Endothelial cell of umbilical vein (primary cell): ENCODE results near the gene CCNE1. TPM values are rescaled to one million over a fixed set of nuclear protein-coding genes. Genes with fewer than 3 reads are reported as not detected.
A peak's percentile ranks its signal among the peaks of the same experiment; 100 is the strongest.

Experiments
- BruUV-seq: library from RNA; stranded (reverse); fragments of 400-500 nt; replicated peaks from 2 replicates; lab custom pipeline; 2021; lab: Mats Ljungman, UMichigan
- CTCF ChIA-PET: fragments of 300-600, 350-600 bp; sonication (Branson Sonifier 250); formaldehyde crosslinking; loops from one replicate; lab custom pipeline; 2021; ENCODE audit warnings: antibody characterized with exemption, inconsistent platforms; lab: Charles Lee
- POLR2A ChIA-PET: fragments of 300-600, 350-600 bp; sonication (Branson Sonifier 250); formaldehyde crosslinking; loops from one replicate; lab custom pipeline; 2021; ENCODE audit warnings: antibody characterized with exemption, inconsistent platforms; lab: Charles Lee
- DNase-seq: peaks from one replicate; pipeline ENCODE4 v3.0.0-alpha.2; 2011; ENCODE audit warnings: low read depth, low spot score
- FAIRE-seq: peaks from 2 replicates; lab custom pipeline; 2011; peaks lifted over from hg19 to GRCh38; lab: Jason Lieb, UNC
- H2AFZ ChIP-seq: 2 replicates; pipeline ENCODE4 v1.6.0; 2012; ENCODE audit warnings: low read depth, low read length, control low read depth, inconsistent platforms
- H3K27ac ChIP-seq: 2 replicates; pipeline ENCODE4 v1.5.1; 2011; ENCODE audit warnings: low read depth, mild to moderate bottlenecking, control low read depth, low read length, moderate library complexity; ENCODE audit not compliant: insufficient read depth
- H3K27me3 ChIP-seq, 2 experiments: 2 replicates each; pipeline versions ENCODE4 v1.6.0 to v1.6.1; 2011; ENCODE audit warnings: low read length in 2 of 2, mixed read lengths in 1 of 2; ENCODE audit not compliant: control insufficient read depth in 2 of 2, insufficient read depth in 2 of 2
- H3K36me3 ChIP-seq, 2 experiments: 2 replicates in 1 of 2; 3 replicates in 1 of 2; pipeline ENCODE4 v1.5.1; 2011; ENCODE audit warnings: low read length in 2 of 2, mild to moderate bottlenecking in 1 of 2, moderate library complexity in 1 of 2; ENCODE audit not compliant: control insufficient read depth in 2 of 2, insufficient read depth in 2 of 2; ENCODE audit errors: extremely low read depth in 1 of 2
- H3K4me1 ChIP-seq: 3 replicates; pipeline ENCODE4 v1.5.1; 2011; ENCODE audit warnings: mild to moderate bottlenecking, low read length; ENCODE audit not compliant: control insufficient read depth, insufficient read depth; ENCODE audit errors: extremely low read depth
- H3K4me2 ChIP-seq: 2 replicates; pipeline ENCODE4 v1.6.1; 2011; ENCODE audit warnings: low read length, control low read depth, mixed read lengths; ENCODE audit not compliant: insufficient read depth
- H3K4me3 ChIP-seq, 3 experiments: fragments of 200-600 bp in 1 of 3; sonication (generic), shearing (Covaris generic) in 1 of 3; replicated peaks in 1 of 3; 2 replicates each; pipeline ENCODE4 v1.5.1; 2011 to 2016; ENCODE audit warnings: control low read depth in 3 of 3, low read length in 3 of 3, mild to moderate bottlenecking in 2 of 3, inconsistent platforms in 1 of 3, low read depth in 1 of 3, moderate library complexity in 1 of 3; ENCODE audit not compliant: insufficient read depth in 1 of 3
- H3K79me2 ChIP-seq: 2 replicates; pipeline ENCODE4 v1.6.0; 2012; ENCODE audit warnings: low read length, inconsistent platforms; ENCODE audit not compliant: control insufficient read depth, insufficient read depth
- H3K9ac ChIP-seq: replicated peaks from 2 replicates; pipeline ENCODE3; 2011; ENCODE audit warnings: low read length, control low read depth; ENCODE audit not compliant: insufficient read depth; ENCODE audit errors: extremely low read depth
- H3K9me1 ChIP-seq: replicated peaks from 3 replicates; pipeline ENCODE4 v1.6.0; 2011; ENCODE audit warnings: mild to moderate bottlenecking, low read length; ENCODE audit not compliant: control insufficient read depth, insufficient read depth; ENCODE audit errors: extremely low read depth
- H3K9me3 ChIP-seq: replicated peaks from 2 replicates; pipeline ENCODE4 v1.5.1; 2012; ENCODE audit warnings: low read length, inconsistent platforms; ENCODE audit not compliant: control insufficient read depth, insufficient read depth
- H4K20me1 ChIP-seq: replicated peaks from 2 replicates; pipeline ENCODE3; 2011; ENCODE audit warnings: mild to moderate bottlenecking, low read length; ENCODE audit not compliant: control insufficient read depth, insufficient read depth; ENCODE audit errors: extremely low read depth
- GATA2 ChIP-seq: IDR thresholded peaks from 2 replicates; pipeline ENCODE4 v1.7.0; 2011; ENCODE audit warnings: low read depth, mild to moderate bottlenecking, moderate library complexity, mixed read lengths, low read length; ENCODE audit not compliant: insufficient read length, insufficient read depth
- MYC ChIP-seq: IDR thresholded peaks from one replicate; pipeline ENCODE4 v1.6.1; 2011; ENCODE audit warnings: mild to moderate bottlenecking, low read depth, low read length
- POLR2AphosphoS5 ChIP-seq: IDR thresholded peaks from 2 replicates; pipeline ENCODE4 v1.6.1; 2012; ENCODE audit warnings: low read depth, mild to moderate bottlenecking, control low read depth, low read length, moderate library complexity; ENCODE audit not compliant: insufficient read depth
- dilution Hi-C: fragments of 300-500 bp; cut with MboI; formaldehyde crosslinking; loops from one replicate; pipeline ENCODE4 v1.15.0; 2019; ENCODE audit warnings: low sequenced_read_pairs; ENCODE audit not compliant: extremely low pct_ligation_motif_present
- intact Hi-C: fragments of 100-400 bp; cut with micrococcal nuclease; formaldehyde crosslinking; loops from one replicate; pipeline ENCODE4 v1.10.0; 2022
- polyA plus RNA-seq, 4 experiments: library from polyadenylated mRNA; depleted of rRNA in 3 of 4; stranded (reverse) in 3 of 4; unstranded in 1 of 4; fragments of >200 nt; gene quantifications; 2 replicates each; pipeline versions ENCODE4 v1.2.1 to v1.2.3, GENCODE V29; 2011 to 2012; ENCODE audit warnings: missing spikeins in 1 of 4
- total RNA-seq: library from RNA; stranded (reverse); gene quantifications from 2 replicates; pipeline ENCODE4 v1.2.3, GENCODE V29; 2021
- TF ChIP-seq, protein P1 (sequence below), 2 donors: IDR thresholded peaks; 1 replicate in 1 of 2; 2 replicates in 1 of 2; pipeline ENCODE4 v1.5.1; 2011; ENCODE audit warnings: low read length in 2 of 2, mild to moderate bottlenecking in 2 of 2, moderate library complexity in 2 of 2, control low read depth in 1 of 2, inconsistent platforms in 1 of 2, low read depth in 1 of 2; ENCODE audit not compliant: insufficient read depth in 1 of 2; ENCODE audit errors: extremely low read depth in 1 of 2

CCNE1 gene
- total and polyA plus RNA-seq, 2 donors (not counting 3 experiments of a cell fraction or from before 2014, with no cell fraction given), result 8.3 to 10.1 TPM

DNA sequence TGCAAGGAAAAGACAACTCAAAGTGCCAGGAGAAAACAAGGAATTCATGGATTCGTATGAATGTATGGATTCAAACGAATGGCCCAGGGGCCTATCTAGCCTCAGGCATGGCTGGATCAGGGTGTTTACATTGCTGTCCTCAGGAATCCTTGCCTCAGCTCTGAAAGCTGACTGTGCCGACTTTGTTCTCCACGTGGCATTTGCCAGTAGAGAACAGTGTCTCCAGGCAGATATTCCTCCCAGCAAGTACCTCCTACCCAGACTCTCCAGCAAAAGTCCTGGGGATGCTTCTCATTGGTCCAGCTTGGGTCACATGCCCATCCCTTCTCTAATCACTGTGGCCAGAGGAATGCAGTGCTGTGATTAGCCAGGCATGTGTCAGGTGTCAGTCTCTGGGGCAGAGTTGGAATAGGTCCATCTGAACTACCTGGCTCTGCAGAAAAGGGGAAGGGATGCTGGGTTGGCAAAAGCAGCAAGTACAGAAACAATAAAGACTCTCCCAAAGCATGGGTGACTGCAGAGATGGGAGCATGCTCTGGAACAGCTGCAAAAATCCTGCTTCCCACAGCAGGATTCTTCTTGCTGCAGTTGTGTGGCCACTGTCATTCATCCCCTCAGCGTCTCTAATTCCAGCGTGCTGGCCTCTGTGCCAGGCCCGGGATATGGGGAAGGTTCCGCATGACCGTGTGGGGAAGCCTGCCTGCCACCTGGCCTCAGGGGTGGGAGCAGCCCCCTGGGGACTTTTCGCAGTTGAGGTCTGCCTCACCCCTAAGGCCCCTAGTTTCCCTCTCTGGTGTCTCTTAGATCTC, 30.0 kb downstream of the CCNE1 start:
- dilution Hi-C loops, result no loop called here
- FAIRE-seq, result no peak
- TF ChIP-seq GATA2 (no peak), POLR2AphosphoS5 (no peak)

DNA sequence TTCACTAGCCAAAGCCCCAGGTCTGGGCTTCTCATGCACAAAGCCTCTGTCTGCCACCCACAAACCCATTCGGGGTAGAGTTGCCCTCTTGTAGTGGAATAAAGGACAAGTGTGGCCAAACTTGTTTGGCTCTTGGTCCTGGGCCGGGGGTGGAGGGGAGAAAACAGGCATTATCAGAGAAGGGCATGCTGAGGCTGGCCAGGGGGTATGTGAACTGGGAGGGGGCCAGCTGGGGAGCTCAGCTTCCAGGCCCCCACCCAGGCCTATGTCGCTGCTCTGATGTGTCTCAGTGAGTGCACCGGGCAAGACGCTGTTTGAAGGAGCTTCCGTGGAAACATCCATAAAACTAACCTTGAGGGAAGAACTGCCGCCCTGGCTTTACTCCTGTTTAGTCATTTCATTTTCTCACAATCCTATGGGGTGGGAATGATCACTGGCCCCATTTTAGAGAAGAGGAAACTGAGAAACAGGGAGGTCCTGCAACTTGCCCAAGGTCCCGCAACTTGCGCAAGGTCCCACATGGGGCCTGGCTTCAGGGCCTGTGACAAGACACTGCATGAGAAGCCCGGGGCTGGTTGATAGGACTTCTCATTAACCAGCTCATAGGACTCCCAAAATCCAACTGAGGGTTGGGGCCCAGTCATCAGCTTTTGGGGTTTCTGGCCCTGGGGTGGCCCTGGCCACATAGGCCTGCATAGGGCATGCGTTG, 30.8 kb downstream of the CCNE1 start:
- CTCF ChIA-PET, result interaction anchor here (0.6 to 3.6 kb wide), 5 partner anchors 9 to 83 kb away, joined by 3 to 15 read pairs (median 3); no protein-coding TSS in a partner anchor
- Histone ChIP-seq H3K36me3 (no peaks in the 10 kb centered on the region), H3K79me2 (no peaks in the 10 kb centered on the region), H3K9me1 (no peaks in the 10 kb centered on the region), H3K9me3 (no peaks in the 10 kb centered on the region), H2AFZ (no peak overlapping the region), H3K27ac (no peak overlapping the region), H3K27me3 (peaks cover 5 to 20% of the 10 kb centered on the region in 2 experiments), H4K20me1 (no peaks in the 10 kb centered on the region), H3K4me2 (no peak overlapping the region), H3K4me1 (peaks cover 8% of the 10 kb centered on the region), H3K4me3 (no peak overlapping the region), H3K9ac (no peak overlapping the region)
- POLR2A ChIA-PET, result interaction anchor here (0.5 kb wide), 1 partner anchor 42 kb away, joined by 3 read pairs; no protein-coding TSS in a partner anchor
- BruUV-seq, result no TSS peak
- no peak for FAIRE-seq
- intact Hi-C loops, result no loop called here
- TF ChIP-seq MYC (no peak), POLR2AphosphoS5 (no peak)
- TF ChIP-seq, protein P1, sequence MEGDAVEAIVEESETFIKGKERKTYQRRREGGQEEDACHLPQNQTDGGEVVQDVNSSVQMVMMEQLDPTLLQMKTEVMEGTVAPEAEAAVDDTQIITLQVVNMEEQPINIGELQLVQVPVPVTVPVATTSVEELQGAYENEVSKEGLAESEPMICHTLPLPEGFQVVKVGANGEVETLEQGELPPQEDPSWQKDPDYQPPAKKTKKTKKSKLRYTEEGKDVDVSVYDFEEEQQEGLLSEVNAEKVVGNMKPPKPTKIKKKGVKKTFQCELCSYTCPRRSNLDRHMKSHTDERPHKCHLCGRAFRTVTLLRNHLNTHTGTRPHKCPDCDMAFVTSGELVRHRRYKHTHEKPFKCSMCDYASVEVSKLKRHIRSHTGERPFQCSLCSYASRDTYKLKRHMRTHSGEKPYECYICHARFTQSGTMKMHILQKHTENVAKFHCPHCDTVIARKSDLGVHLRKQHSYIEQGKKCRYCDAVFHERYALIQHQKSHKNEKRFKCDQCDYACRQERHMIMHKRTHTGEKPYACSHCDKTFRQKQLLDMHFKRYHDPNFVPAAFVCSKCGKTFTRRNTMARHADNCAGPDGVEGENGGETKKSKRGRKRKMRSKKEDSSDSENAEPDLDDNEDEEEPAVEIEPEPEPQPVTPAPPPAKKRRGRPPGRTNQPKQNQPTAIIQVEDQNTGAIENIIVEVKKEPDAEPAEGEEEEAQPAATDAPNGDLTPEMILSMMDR (IDR thresholded peaks at IDR 0.05; ENCODE audit: extremely low read depth in 1 of 2, insufficient read depth in 1 of 2, low read depth in 1 of 2, low read length in 2 of 2), result no peak
- dilution Hi-C loops, result no loop called here
- DNase-seq, result no peak

More for the DNA sequence above, 30.0 kb downstream of the CCNE1 start:
- H4K20me1 ChIP-seq, result no peaks in the 10 kb centered on the region
- ChIA-PET POLR2A (no interaction called here), CTCF (interaction anchor here (1.4 kb wide), 1 partner anchor 82 kb away, joined by 4 read pairs; no protein-coding TSS in a partner anchor)
- no TSS peak for BruUV-seq
- H3K9ac ChIP-seq, result no peak overlapping the region
- no peak overlapping the region for H3K4me3 ChIP-seq
- H3K9me1 ChIP-seq, result no peaks in the 10 kb centered on the region
- DNase-seq, result peak; percentile 19
- peaks cover 8% of the 10 kb centered on the region for H3K4me1 ChIP-seq
- intact Hi-C loops, result no loop called here
- no peak overlapping the region for H3K4me2 ChIP-seq
- no peaks in the 10 kb centered on the region for H3K79me2 ChIP-seq
- no peak overlapping the region for H2AFZ ChIP-seq
- H3K9me3 ChIP-seq, result no peaks in the 10 kb centered on the region
- no peaks in the 10 kb centered on the region for H3K36me3 ChIP-seq
- H3K27ac ChIP-seq, result no peak overlapping the region
- H3K27me3 ChIP-seq, result peaks cover 5 to 16% of the 10 kb centered on the region in 2 experiments
